Sigmoid colon (tissue), 4 donors: ENCODE results near the gene TFEB.

Experiments used
- EP300 ChIP-seq, 4 donors: sonication (generic); formaldehyde crosslinking; IDR thresholded peaks; one replicate each; pipeline ENCODE4 v1.6.1; 2017; ENCODE audit warnings: antibody characterized with exemption in 4 of 4
- POLR2A ChIP-seq, 2 donors: fragments of 450-650 bp; IDR thresholded peaks; one replicate each; pipeline ENCODE4 v1.6.1; 2016; ENCODE audit warnings: antibody characterized with exemption in 2 of 2, mild to moderate bottlenecking in 2 of 2, moderate library complexity in 2 of 2
- POLR2AphosphoS5 ChIP-seq, 4 donors: sonication (generic); formaldehyde crosslinking; IDR thresholded peaks; one replicate each; pipeline ENCODE4 v1.6.1; 2017; ENCODE audit warnings: antibody characterized with exemption in 4 of 4
- TF ChIP-seq, protein P1 (sequence below), 4 experiments: fragments of 450-650 bp in 3 of 4; fragments of 200-600 bp in 1 of 4; IDR thresholded peaks; one replicate each; pipeline ENCODE4 v1.5.1; 2016 to 2019; ENCODE audit warnings: antibody characterized with exemption in 4 of 4, mild to moderate bottlenecking in 3 of 4, moderate library complexity in 2 of 4

DNA sequence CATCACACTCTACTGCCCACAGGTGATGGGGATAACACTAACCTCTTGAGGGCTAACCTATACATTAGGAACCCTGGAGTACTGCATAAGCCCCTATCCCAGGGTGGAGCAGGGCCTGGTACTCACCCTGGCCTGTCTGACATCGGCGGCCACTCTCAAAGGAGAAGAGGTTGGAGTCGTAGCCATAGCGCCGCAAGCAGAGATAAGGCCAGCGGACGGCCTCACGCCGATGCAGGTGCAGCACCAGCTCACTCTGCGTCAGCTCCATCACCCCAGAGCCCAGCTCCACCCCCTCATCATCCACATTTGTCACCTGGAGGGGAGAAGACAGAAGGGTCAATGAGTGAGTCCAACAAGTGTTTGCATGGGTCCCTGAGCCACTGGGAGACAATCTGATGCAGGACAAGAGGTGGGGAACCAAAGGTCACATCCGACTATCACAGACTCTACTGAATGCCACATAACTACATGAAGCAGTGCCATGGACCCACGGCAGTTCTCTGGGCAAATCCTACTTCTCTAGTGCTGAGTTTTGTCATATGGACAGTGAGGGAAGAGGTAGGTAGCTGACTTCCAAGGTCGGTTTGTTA, 40.0 kb upstream of the TFEB start:
- TF ChIP-seq, protein P1, sequence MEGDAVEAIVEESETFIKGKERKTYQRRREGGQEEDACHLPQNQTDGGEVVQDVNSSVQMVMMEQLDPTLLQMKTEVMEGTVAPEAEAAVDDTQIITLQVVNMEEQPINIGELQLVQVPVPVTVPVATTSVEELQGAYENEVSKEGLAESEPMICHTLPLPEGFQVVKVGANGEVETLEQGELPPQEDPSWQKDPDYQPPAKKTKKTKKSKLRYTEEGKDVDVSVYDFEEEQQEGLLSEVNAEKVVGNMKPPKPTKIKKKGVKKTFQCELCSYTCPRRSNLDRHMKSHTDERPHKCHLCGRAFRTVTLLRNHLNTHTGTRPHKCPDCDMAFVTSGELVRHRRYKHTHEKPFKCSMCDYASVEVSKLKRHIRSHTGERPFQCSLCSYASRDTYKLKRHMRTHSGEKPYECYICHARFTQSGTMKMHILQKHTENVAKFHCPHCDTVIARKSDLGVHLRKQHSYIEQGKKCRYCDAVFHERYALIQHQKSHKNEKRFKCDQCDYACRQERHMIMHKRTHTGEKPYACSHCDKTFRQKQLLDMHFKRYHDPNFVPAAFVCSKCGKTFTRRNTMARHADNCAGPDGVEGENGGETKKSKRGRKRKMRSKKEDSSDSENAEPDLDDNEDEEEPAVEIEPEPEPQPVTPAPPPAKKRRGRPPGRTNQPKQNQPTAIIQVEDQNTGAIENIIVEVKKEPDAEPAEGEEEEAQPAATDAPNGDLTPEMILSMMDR (IDR thresholded peaks at IDR 0.05), result no peak
- no peak for TF ChIP-seq EP300 (IDR thresholded peaks at IDR 0.05)
- no peak for TF ChIP-seq POLR2A (IDR thresholded peaks at IDR 0.05)
- no peak for TF ChIP-seq POLR2AphosphoS5 (IDR thresholded peaks at IDR 0.05)
